Fibroblast of mammary gland (primary cell): ENCODE data around the gene MAPK14.

Source experiments
- DNase-seq: peaks from one replicate; pipeline ENCODE4 v3.0.0-alpha.2; 2010; ENCODE audit warnings: low read depth
- H3K4me3 ChIP-seq: 2 replicates; pipeline ENCODE4 v1.5.1; 2011; ENCODE audit warnings: low read depth, mild to moderate bottlenecking, low read length, moderate library complexity; ENCODE audit not compliant: control insufficient read depth
- CTCF ChIP-seq: conservative IDR thresholded peaks from 2 replicates; pipeline ENCODE4 v1.5.1; 2011; ENCODE audit warnings: low read depth, low read length, inconsistent platforms; ENCODE audit not compliant: control insufficient read depth, insufficient read depth

The MAPK14 gene

GRCh38 chr6:36018339-36018738 lies 9.3 kb upstream of the MAPK14 start:
- H3K4me3 ChIP-seq, result no peak overlapping the region
- no peak for DNase-seq
- no peak for TF ChIP-seq CTCF

GRCh38 chr6:36019167-36019566 lies 8.4 kb upstream of the MAPK14 start:
- no peak for TF ChIP-seq CTCF
- DNase-seq, result no peak
- H3K4me3 ChIP-seq, result no peak overlapping the region

- no peak overlapping the region for H3K4me3 ChIP-seq
- TF ChIP-seq CTCF, result no peak
- DNase-seq, result no peak
Observed at GRCh38 chr6:36020154-36020553, 7.5 kb upstream of the MAPK14 start.

- no peak within 1 kb of the TSS for H3K4me3 ChIP-seq
- TF ChIP-seq CTCF, result no peak
- DNase-seq, result no peak
Observed at GRCh38 chr6:36023996-36024795, 3.4 kb upstream of the MAPK14 start, which contains the start of gene SLC26A8. SLC26A8 (minus strand) TSS chr6:36024641; CDS start chr6:36019707, 4,934 bp downstream.

DNA sequence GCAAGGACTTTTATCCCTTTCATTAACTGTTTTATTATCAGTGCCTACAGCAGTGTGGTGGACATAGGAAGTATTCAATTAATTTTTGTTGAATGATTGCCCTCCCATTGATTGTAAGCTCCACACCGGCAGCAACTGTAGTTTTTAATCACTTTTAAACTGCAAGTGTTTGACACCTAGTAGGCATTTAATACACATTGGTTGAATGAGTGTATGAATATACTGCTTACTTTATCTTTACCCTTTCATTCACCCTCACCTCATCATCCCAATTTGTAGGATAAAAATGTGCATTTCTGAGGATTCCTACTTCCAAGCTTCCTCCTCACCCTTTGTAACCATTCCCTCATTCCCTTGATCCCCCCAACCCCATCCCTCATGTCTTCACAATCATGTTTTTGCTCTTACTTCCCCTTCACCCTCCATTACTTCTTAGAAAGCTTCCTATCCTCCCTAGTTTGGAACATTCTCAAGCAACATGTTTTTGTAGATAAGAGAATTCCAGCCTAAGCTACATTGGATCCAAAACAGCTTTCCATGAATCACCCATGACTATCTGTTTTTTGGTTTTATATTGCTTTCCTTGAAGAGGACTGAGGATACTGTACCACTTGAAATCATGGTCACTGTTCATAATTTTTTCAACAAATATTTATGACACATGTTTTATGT lies 2.2 kb upstream of the MAPK14 start:
- peak; percentile 47 for DNase-seq
- no peak for TF ChIP-seq CTCF
- H3K4me3 ChIP-seq, result no peak overlapping the region

DNA sequence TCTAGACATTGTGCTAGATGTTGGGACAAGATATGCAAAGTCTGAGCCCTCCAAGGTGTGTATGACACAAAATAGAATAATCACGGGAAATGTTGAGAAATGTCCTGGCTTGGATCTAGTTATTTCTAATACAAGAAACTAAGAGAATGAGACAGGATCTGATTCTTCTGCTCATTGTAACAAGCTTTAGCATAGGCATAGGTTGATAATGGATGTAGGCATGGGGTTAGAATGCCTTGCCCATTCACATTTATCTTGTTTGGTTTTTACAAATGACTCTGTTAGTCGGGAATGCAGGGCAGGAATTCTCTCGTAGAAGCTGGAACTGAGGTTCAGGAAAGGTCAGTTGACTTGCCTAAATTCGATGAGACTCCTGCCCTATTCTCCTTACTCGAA lies 1.7 kb upstream of the MAPK14 start:
- no peak overlapping the region for H3K4me3 ChIP-seq
- TF ChIP-seq CTCF, result no peak
- DNase-seq, result peak; percentile 34
